HG03139 (cell line): Measurements from ENCODE around the gene HS6ST2.

ENCODE experiments used
- ATAC-seq: cut with Tn5 transposase; IDR thresholded peaks from one replicate; pipeline ENCODE4 v1.9.1; 2021; ENCODE audit not compliant: unreplicated experiment

HS6ST2 gene

DNA sequence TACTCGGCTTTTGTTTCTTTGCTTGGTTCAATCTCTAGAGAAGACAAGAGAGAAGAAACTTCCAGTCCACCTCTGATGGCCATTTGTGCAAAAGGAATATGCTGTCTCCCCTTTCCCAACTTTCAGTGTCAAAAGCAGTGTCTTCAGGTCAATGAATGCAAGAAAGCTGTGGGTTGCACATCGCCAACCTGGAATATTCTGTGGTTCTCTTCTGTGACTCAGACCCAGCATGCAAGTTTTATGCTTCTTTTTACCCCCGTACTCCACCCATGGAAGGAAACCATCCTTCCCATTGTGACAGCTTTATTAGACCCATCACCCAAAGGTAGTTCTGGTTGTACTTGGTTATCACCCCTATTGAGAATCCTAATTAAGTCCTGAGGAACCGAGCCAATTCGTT, 334.0 kb downstream of the HS6ST2 start:
- ATAC-seq = no peak

GRCh38 chrX:132623942-132624341, 334.5 kb downstream of the HS6ST2 start:
- no peak for ATAC-seq

GRCh38 chrX:132623300-132623699, 335.1 kb downstream of the HS6ST2 start:
- ATAC-seq = no peak

GRCh38 chrX:132622130-132622529, 336.3 kb downstream of the HS6ST2 start:
- ATAC-seq = no peak

GRCh38 chrX:132618810-132619209, 339.6 kb downstream of the HS6ST2 start:
- no peak for ATAC-seq

DNA sequence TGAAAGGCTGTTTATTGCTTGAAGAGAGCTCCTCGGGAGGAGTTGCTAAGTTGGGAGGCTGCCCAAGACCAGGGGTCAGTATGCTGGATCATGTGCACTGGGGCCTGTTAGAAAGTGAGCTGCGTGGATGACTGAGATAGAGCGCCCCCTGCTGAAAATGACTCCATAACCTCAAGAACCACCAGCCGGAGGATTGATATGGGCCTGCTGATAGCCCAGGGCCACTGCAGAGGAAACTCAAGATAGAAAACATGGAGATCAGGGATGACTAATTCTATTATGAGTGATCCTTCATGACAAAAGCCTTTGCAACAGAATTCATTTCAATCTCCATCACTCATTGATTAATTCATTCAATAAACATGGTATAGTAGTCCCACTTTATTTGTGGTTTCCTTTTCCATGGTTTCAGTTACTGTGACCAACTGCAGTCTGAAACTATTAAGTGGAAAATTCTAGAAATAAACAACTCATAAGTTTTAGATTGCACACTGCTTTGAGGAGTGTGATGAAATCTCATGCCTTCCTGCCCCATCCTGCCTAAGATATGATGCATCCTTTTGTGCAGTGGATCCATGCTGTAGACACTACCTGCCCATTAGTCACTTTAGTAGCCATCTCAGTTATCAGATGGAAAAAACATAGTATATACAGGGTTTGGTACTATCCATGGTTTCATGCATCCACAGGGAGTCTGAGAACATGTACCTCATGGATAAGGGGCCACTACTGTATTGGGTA, 342.9 kb downstream of the HS6ST2 start:
- no peak for ATAC-seq

DNA sequence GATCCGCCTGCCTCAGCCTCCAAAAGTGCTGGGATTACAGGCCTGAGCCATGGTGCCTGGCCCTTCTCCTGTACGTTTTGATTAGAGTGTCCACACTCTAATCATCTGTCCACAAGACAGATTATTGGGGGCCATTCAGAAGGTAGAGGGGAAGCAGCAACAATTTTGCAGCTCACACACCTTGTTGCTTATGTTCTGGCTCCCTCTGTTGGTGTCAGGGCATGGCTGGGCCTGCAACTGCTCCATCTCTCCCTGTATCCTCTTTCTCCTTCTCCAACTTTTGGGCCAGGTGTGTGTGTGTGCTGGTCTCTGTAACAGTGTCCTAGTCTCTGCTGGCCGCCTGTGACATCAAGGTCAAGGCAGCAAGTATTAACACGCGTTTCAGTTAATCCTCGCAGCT, 344.1 kb downstream of the HS6ST2 start:
- no peak for ATAC-seq

DNA sequence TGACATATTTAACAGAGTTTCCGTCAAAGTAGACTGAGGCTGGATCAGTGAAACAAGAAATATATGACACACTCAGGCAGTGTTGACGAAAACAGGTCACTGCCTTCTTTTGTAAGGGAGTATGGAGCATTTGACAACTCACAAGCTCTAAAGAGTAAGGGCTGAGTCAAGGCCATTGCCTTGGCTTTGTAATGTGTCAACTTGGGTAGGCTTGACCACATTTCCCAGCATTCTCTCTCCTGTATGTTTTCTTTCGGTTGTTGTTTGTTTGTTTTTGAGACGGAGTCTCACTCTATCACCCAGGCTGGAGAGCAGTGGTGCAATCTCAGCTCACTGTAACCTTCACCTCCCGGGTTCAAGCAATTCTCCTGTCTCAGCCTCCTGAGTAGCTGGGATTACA, 344.6 kb downstream of the HS6ST2 start:
- ATAC-seq = no peak

DNA sequence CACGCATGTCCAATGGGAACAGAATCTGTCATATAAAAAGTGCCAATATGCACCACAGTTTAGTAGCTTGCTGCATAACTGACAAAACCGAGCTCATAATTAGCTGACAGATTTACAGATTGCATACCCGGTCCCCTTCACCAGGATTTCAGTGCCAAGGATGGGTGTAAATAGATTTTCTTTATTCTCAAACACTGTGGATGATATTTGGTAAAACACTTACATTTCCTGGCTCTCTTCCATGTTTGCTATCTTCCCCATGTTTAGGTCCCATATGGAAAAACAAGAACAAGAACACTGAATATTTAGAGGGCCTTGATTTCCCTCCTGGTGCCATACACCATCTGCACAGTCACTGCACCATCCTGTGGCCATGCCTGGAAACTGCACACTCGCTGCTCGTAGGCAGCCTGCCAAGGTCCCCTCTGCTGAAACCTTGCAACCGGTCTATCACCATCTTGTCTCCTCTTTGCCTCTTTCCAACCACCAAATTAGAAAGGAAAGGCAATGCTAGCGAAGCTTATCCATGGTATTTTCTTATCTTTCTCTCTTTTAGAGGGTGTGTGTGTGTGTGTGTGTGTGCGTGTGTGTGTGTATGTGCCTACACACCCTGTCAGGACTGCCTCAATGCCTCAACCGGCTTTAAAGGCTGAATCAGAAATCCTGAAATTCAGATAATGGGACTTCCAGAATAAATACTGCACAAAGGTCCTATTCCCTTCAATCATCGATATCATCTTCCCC, 345.4 kb downstream of the HS6ST2 start:
- no peak for ATAC-seq

GRCh38 chrX:132610536-132610935, 347.9 kb downstream of the HS6ST2 start:
- no peak for ATAC-seq

DNA sequence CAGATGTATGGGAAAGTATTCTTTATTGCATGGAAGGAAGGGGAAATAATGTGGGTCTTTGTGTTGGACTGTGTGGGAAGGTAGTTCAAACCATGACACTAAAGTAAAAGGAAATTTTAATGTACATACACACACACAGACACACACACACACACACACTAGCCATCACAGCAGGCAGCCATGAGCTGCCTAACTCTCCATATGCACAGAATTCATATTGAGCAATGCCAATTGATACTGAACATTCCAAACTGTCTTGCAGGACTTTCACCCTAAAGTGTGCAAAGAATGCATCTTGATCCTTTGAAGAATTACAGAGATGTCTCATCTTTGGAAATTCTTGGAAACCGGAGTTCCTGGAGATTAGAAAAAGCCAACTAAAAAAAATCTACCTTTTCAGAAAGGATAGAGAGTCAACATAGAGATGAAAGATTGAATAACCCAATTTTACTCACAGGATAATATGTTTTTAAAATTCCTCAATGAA, 349.0 kb downstream of the HS6ST2 start:
- ATAC-seq = no peak

GRCh38 chrX:132603700-132604286, 354.6 kb downstream of the HS6ST2 start:
- ATAC-seq = no peak

DNA sequence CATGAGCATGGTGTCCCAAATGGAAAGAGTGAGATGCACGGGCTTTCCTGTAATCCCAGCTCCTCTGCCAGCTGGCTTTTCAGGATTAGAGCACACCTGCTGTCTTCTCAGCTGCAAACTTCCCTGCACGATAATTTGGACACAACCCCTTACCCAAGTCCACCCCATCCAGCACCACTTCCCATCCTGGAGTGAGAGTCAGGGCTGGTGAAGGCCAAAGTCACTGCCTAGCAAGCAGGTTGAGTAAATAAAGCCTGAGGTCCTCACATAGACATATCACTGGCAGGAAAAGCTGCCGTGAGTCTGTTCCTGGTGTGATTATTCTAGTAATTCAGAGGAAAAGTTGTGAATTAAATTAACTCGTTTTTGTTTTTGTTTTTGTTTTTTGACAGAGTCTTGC, 355.7 kb downstream of the HS6ST2 start:
- ATAC-seq = no peak

DNA sequence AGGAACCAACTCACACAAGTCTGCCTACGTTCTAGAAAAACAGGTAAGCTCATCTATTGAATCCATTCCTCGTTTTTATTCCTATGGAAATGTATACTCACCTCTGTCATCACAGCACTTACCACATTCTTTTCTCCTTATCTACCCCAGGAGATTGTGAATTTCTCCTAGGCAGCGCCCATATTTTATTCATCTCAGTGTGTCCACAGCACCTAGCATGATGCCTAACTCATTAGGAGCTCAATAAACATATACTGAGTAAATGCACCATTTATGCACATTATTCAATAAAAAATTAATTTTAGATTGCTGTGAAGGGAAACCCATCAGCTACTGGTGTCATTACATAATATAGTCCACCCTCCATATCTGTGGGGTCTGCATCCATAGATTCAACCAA, 363.4 kb downstream of the HS6ST2 start:
- no peak for ATAC-seq

- ATAC-seq = no peak
These were observed 364.3 kb downstream of the HS6ST2 start for GRCh38 chrX:132594129-132594528.

DNA sequence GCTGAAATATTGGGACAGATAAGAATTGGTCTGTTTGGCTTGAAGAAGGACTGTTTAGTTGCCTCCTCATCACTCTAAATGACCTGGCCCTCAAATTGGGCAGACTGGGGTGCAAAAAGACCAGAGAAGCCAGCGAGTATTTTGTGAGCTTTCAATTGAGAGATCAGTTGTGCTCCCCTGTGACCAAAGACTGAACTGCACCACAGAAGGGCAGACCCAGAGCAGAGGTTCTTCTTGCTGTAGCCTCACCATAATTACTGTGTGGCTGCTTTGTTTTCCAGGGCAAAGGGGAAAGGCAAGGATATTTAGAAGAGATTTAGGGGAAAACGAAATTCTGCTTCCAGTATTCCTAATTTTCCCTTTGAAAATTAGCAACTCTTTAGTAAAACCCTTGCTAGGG, 365.5 kb downstream of the HS6ST2 start:
- ATAC-seq = no peak

DNA sequence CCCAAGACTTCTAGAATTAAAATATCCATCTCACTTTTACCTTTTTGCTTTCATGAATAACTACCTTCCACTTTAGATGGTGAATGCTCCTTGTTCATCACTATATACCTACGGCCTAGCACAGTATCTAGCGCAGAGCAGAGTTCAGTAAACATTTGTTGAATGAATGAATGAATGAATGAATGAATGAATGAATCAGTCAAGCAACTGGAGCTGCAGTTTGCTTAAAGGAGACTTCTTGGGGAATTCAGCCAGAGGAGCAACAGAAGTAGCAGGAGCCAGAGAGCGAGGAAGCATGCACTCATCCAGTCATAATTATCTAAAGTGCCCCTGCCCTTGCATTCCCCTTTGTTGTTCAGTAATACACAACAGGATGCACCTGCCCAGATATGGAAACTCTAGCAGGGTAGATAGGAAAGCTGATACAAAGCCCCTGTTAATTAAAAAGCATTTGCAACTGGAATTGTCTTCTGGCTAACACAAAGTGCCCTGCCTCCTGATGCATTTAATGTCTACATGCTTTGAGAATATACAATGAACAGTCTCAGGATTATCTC, 366.6 kb downstream of the HS6ST2 start:
- ATAC-seq = no peak

- ATAC-seq = no peak
These were observed 367.9 kb downstream of the HS6ST2 start for GRCh38 chrX:132590350-132591026.

GRCh38 chrX:132584936-132585335, 373.5 kb downstream of the HS6ST2 start:
- ATAC-seq = no peak

GRCh38 chrX:132576939-132577338, 381.5 kb downstream of the HS6ST2 start:
- no peak for ATAC-seq
